ENCODE results near the gene OVCH1. TPM values are rescaled to one million over a fixed set of nuclear protein-coding genes. Genes with fewer than 3 reads are reported as not detected.

Gene OVCH1, protein sequence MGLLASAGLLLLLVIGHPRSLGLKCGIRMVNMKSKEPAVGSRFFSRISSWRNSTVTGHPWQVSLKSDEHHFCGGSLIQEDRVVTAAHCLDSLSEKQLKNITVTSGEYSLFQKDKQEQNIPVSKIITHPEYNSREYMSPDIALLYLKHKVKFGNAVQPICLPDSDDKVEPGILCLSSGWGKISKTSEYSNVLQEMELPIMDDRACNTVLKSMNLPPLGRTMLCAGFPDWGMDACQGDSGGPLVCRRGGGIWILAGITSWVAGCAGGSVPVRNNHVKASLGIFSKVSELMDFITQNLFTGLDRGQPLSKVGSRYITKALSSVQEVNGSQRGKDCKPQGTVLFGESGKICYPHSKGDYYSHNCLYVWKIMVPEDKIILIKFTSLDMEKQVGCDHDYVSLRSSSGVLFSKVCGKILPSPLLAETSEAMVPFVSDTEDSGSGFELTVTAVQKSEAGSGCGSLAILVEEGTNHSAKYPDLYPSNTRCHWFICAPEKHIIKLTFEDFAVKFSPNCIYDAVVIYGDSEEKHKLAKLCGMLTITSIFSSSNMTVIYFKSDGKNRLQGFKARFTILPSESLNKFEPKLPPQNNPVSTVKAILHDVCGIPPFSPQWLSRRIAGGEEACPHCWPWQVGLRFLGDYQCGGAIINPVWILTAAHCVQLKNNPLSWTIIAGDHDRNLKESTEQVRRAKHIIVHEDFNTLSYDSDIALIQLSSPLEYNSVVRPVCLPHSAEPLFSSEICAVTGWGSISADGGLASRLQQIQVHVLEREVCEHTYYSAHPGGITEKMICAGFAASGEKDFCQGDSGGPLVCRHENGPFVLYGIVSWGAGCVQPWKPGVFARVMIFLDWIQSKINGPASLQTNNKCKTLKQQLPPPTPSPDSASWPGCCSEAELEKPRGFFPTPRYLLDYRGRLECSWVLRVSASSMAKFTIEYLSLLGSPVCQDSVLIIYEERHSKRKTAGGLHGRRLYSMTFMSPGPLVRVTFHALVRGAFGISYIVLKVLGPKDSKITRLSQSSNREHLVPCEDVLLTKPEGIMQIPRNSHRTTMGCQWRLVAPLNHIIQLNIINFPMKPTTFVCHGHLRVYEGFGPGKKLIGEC
- total RNA-seq (2022) (not detected in 2 replicates), Bru-seq, nascent RNA (percentile 3 among the genes with signal in this experiment), BruChase-seq, experiment 1, labeled RNA remaining after a 6-hour chase (percentile 3 among the genes with signal in this experiment), BruChase-seq, experiment 2, labeled RNA remaining after a 2-hour chase (percentile 3 among the genes with signal in this experiment)
- long read RNA-seq = 0 reads

DNA sequence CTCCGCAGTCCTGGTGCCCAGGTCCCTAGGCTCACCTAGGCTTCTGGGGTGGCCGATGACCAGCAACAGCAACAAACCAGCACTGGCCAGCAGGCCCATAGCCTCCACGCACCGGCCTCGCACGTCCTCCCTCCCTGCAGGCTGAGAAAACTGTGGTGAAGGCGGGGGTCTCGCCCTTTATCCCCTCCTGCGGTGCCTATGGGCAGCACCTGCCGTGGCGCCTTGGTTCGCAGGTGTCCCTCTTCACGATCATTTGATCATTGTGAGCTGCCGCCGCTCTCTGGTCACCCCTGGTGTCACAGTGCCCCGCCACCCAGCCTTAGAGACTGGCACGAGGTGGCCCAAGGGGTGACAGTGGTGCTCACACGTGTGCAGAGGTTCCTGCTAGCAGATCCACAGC is at the start of gene OVCH1:
TSS of gene OVCH1 (minus strand) at position 99 of the 400 bp plus-strand sequence. CDS start at position 99, 0 bp downstream.
- no TSS peak for BruUV-seq (replicated peaks)
- no peaks in the 10 kb centered on the region for H3K9me3 Mint-ChIP-seq (ENCODE audit: low read depth, unreplicated experiment)
- H3K27me3 Mint-ChIP-seq (ENCODE audit: unreplicated experiment) = peaks cover 21% of the 10 kb centered on the region
- CTCF ChIA-PET = no interaction called here
- DNase-seq = no peak
- no peaks in the 10 kb centered on the region for H3K4me1 Mint-ChIP-seq (ENCODE audit: low read depth, unreplicated experiment)
- H3K4me3 Mint-ChIP-seq (ENCODE audit: low read depth, unreplicated experiment) = no peak within 1 kb of the TSS
- no peak within 1 kb of the TSS for H3K27ac Mint-ChIP-seq (ENCODE audit: unreplicated experiment)
- intact Hi-C loops (cut with micrococcal nuclease; ENCODE audit: unreplicated experiment) = no loop called here
- no peaks in the 10 kb centered on the region for H3K36me3 Mint-ChIP-seq (ENCODE audit: insufficient read depth, unreplicated experiment)
- TF ChIP-seq, protein P1, sequence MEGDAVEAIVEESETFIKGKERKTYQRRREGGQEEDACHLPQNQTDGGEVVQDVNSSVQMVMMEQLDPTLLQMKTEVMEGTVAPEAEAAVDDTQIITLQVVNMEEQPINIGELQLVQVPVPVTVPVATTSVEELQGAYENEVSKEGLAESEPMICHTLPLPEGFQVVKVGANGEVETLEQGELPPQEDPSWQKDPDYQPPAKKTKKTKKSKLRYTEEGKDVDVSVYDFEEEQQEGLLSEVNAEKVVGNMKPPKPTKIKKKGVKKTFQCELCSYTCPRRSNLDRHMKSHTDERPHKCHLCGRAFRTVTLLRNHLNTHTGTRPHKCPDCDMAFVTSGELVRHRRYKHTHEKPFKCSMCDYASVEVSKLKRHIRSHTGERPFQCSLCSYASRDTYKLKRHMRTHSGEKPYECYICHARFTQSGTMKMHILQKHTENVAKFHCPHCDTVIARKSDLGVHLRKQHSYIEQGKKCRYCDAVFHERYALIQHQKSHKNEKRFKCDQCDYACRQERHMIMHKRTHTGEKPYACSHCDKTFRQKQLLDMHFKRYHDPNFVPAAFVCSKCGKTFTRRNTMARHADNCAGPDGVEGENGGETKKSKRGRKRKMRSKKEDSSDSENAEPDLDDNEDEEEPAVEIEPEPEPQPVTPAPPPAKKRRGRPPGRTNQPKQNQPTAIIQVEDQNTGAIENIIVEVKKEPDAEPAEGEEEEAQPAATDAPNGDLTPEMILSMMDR (IDR thresholded peaks at IDR 0.05; ENCODE audit: unreplicated experiment) = no peak

GRCh38 chr12:29547151-29547632 is 49.7 kb upstream of the OVCH1 start:
- CTCF ChIA-PET = no interaction called here
- Mint-ChIP-seq H3K27me3 (ENCODE audit: unreplicated experiment) (peaks cover 15% of the 10 kb centered on the region), H3K27ac (ENCODE audit: unreplicated experiment) (no peak overlapping the region), H3K36me3 (ENCODE audit: insufficient read depth, unreplicated experiment) (no peaks in the 10 kb centered on the region), H3K4me1 (ENCODE audit: low read depth, unreplicated experiment) (no peaks in the 10 kb centered on the region), H3K4me3 (ENCODE audit: low read depth, unreplicated experiment) (no peak overlapping the region), H3K9me3 (ENCODE audit: low read depth, unreplicated experiment) (no peaks in the 10 kb centered on the region)
- DNase-seq = no peak
- intact Hi-C loops (cut with micrococcal nuclease; ENCODE audit: unreplicated experiment) = no loop called here
- TF ChIP-seq, protein P1 (IDR thresholded peaks at IDR 0.05; ENCODE audit: unreplicated experiment) = no peak
- no TSS peak for BruUV-seq (replicated peaks)

GRCh38 chr12:29546000-29546399 is 48.5 kb upstream of the OVCH1 start:
- CTCF ChIA-PET = interaction anchor here (0.7 kb wide), 1 partner anchor 24 kb away, joined by 4 read pairs; no protein-coding TSS in a partner anchor
- Mint-ChIP-seq H3K36me3 (ENCODE audit: insufficient read depth, unreplicated experiment) (no peaks in the 10 kb centered on the region), H3K4me3 (ENCODE audit: low read depth, unreplicated experiment) (no peak overlapping the region), H3K9me3 (ENCODE audit: low read depth, unreplicated experiment) (no peaks in the 10 kb centered on the region), H3K27ac (ENCODE audit: unreplicated experiment) (no peak overlapping the region), H3K4me1 (ENCODE audit: low read depth, unreplicated experiment) (no peaks in the 10 kb centered on the region), H3K27me3 (ENCODE audit: unreplicated experiment) (peaks cover 15% of the 10 kb centered on the region)
- TF ChIP-seq, protein P1 (IDR thresholded peaks at IDR 0.05; ENCODE audit: unreplicated experiment) = no peak
- intact Hi-C loops (cut with micrococcal nuclease; ENCODE audit: unreplicated experiment) = no loop called here
- no peak for DNase-seq
- BruUV-seq (replicated peaks) = no TSS peak

DNA sequence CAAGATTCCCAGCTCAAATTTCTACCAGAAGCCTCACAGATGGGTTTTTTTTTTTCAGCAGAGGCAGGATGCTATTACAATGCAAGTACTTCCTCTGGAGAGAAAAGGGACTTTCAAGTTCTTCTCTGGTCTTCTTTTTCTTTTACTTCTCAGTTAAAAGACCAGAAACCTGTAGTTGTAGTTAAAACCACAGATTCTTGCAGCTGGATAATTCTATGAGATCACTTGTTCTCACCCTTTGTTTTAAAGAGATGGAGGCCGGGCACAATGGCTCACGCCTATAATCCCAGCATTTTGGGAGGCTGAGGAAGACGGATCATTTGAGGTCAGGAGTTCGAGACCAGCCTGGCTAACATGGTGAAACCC is 47.6 kb upstream of the OVCH1 start:
- BruUV-seq (replicated peaks) = no TSS peak
- H3K9me3 Mint-ChIP-seq (ENCODE audit: low read depth, unreplicated experiment) = no peaks in the 10 kb centered on the region
- H3K4me1 Mint-ChIP-seq (ENCODE audit: low read depth, unreplicated experiment) = no peaks in the 10 kb centered on the region
- intact Hi-C loops (cut with micrococcal nuclease; ENCODE audit: unreplicated experiment) = no loop called here
- peaks cover 19% of the 10 kb centered on the region for H3K27me3 Mint-ChIP-seq (ENCODE audit: unreplicated experiment)
- TF ChIP-seq, protein P1 (IDR thresholded peaks at IDR 0.05; ENCODE audit: unreplicated experiment) = no peak
- H3K27ac Mint-ChIP-seq (ENCODE audit: unreplicated experiment) = no peak overlapping the region
- H3K36me3 Mint-ChIP-seq (ENCODE audit: insufficient read depth, unreplicated experiment) = no peaks in the 10 kb centered on the region
- no peak overlapping the region for H3K4me3 Mint-ChIP-seq (ENCODE audit: low read depth, unreplicated experiment)
- no peak for DNase-seq
- CTCF ChIA-PET = interaction anchor here (0.7 kb wide), 1 partner anchor 1296 kb away, joined by 4 read pairs; no protein-coding TSS in a partner anchor
